ENCODE data around the gene PPP2R2B.

The PPP2R2B gene

GRCh38 chr5:146873186-146873917 lies 5.2 kb downstream of the PPP2R2B start:
- Mint-ChIP-seq H3K9me3 (no peaks in the 10 kb centered on the region), H3K27ac (no peak overlapping the region), H3K36me3 (ENCODE audit: low read depth) (no peaks in the 10 kb centered on the region), H3K27me3 (ENCODE audit: low read depth) (peaks cover 40% of the 10 kb centered on the region), H3K4me1 (ENCODE audit: low read depth) (peaks cover 9% of the 10 kb centered on the region), H3K4me3 (no peak overlapping the region)
- DNase-seq (ENCODE audit: low spot score) = no peak

- Mint-ChIP-seq H3K9me3 (no peaks in the 10 kb centered on the region), H3K27ac (no peak overlapping the region), H3K4me3 (no peak overlapping the region), H3K36me3 (ENCODE audit: low read depth) (no peaks in the 10 kb centered on the region), H3K4me1 (ENCODE audit: low read depth) (peaks cover 3% of the 10 kb centered on the region), H3K27me3 (ENCODE audit: low read depth) (peaks cover 33% of the 10 kb centered on the region)
- DNase-seq (ENCODE audit: low spot score) = no peak
These were observed 6.4 kb downstream of the PPP2R2B start for GRCh38 chr5:146872188-146872587.

- H3K4me3 Mint-ChIP-seq = no peak overlapping the region
- no peaks in the 10 kb centered on the region for H3K4me1 Mint-ChIP-seq (ENCODE audit: low read depth)
- peaks cover 9% of the 10 kb centered on the region for H3K27me3 Mint-ChIP-seq (ENCODE audit: low read depth)
- H3K36me3 Mint-ChIP-seq (ENCODE audit: low read depth) = no peaks in the 10 kb centered on the region
- H3K27ac Mint-ChIP-seq = no peak overlapping the region
- DNase-seq (ENCODE audit: low spot score) = no peak
- no peaks in the 10 kb centered on the region for H3K9me3 Mint-ChIP-seq
These were observed 10.4 kb downstream of the PPP2R2B start for GRCh38 chr5:146867996-146868708.

- DNase-seq (ENCODE audit: low spot score) = no peak
- H3K4me1 Mint-ChIP-seq (ENCODE audit: low read depth) = no peaks in the 10 kb centered on the region
- peaks cover 6% of the 10 kb centered on the region for H3K27me3 Mint-ChIP-seq (ENCODE audit: low read depth)
- no peak overlapping the region for H3K27ac Mint-ChIP-seq
- H3K9me3 Mint-ChIP-seq = no peaks in the 10 kb centered on the region
- H3K4me3 Mint-ChIP-seq = no peak overlapping the region
- no peaks in the 10 kb centered on the region for H3K36me3 Mint-ChIP-seq (ENCODE audit: low read depth)
These were observed 12.3 kb downstream of the PPP2R2B start for GRCh38 chr5:146866263-146866662.

- H3K27me3 Mint-ChIP-seq (ENCODE audit: low read depth) = peaks cover 6% of the 10 kb centered on the region
These were observed 15.9 kb downstream of the PPP2R2B start for GRCh38 chr5:146862641-146863040.

GRCh38 chr5:146860213-146860893 lies 18.2 kb downstream of the PPP2R2B start:
- peaks cover 4% of the 10 kb centered on the region for H3K27me3 Mint-ChIP-seq (ENCODE audit: low read depth)
- no peaks in the 10 kb centered on the region for H3K36me3 Mint-ChIP-seq (ENCODE audit: low read depth)
- H3K9me3 Mint-ChIP-seq = no peaks in the 10 kb centered on the region
- H3K4me1 Mint-ChIP-seq (ENCODE audit: low read depth) = no peaks in the 10 kb centered on the region
- no peak overlapping the region for H3K4me3 Mint-ChIP-seq
- H3K27ac Mint-ChIP-seq = no peak overlapping the region
- DNase-seq (ENCODE audit: low spot score) = no peak

More at GRCh38 chr5:146862641-146863040, 15.9 kb downstream of the PPP2R2B start:
- Mint-ChIP-seq H3K36me3 (ENCODE audit: low read depth) (no peaks in the 10 kb centered on the region), H3K4me3 (no peak overlapping the region), H3K4me1 (ENCODE audit: low read depth) (no peaks in the 10 kb centered on the region), H3K27ac (no peak overlapping the region), H3K9me3 (no peaks in the 10 kb centered on the region)
- no peak for DNase-seq (ENCODE audit: low spot score)

- Mint-ChIP-seq H3K4me1 (ENCODE audit: low read depth) (no peaks in the 10 kb centered on the region), H3K27me3 (ENCODE audit: low read depth) (no peaks in the 10 kb centered on the region), H3K27ac (no peak overlapping the region), H3K9me3 (no peaks in the 10 kb centered on the region), H3K36me3 (ENCODE audit: low read depth) (no peaks in the 10 kb centered on the region), H3K4me3 (no peak overlapping the region)
- DNase-seq (ENCODE audit: low spot score) = no peak
These were observed 26.5 kb downstream of the PPP2R2B start for GRCh38 chr5:146852089-146852488.

GRCh38 chr5:146851133-146851532 lies 27.4 kb downstream of the PPP2R2B start:
- Mint-ChIP-seq H3K27me3 (ENCODE audit: low read depth) (no peaks in the 10 kb centered on the region), H3K27ac (no peak overlapping the region), H3K36me3 (ENCODE audit: low read depth) (no peaks in the 10 kb centered on the region), H3K4me3 (no peak overlapping the region), H3K4me1 (ENCODE audit: low read depth) (no peaks in the 10 kb centered on the region), H3K9me3 (no peaks in the 10 kb centered on the region)
- no peak for DNase-seq (ENCODE audit: low spot score)

- Mint-ChIP-seq H3K27ac (no peak overlapping the region), H3K4me1 (ENCODE audit: low read depth) (no peaks in the 10 kb centered on the region), H3K27me3 (ENCODE audit: low read depth) (no peaks in the 10 kb centered on the region), H3K36me3 (ENCODE audit: low read depth) (no peaks in the 10 kb centered on the region), H3K9me3 (no peaks in the 10 kb centered on the region), H3K4me3 (no peak overlapping the region)
- no peak for DNase-seq (ENCODE audit: low spot score)
These were observed 28.8 kb downstream of the PPP2R2B start for GRCh38 chr5:146849694-146850303.

GRCh38 chr5:146848133-146848532 lies 30.4 kb downstream of the PPP2R2B start:
- no peaks in the 10 kb centered on the region for H3K36me3 Mint-ChIP-seq (ENCODE audit: low read depth)
- no peaks in the 10 kb centered on the region for H3K4me1 Mint-ChIP-seq (ENCODE audit: low read depth)
- H3K4me3 Mint-ChIP-seq = no peak overlapping the region
- no peak overlapping the region for H3K27ac Mint-ChIP-seq
- H3K9me3 Mint-ChIP-seq = no peaks in the 10 kb centered on the region
- DNase-seq (ENCODE audit: low spot score) = no peak
- H3K27me3 Mint-ChIP-seq (ENCODE audit: low read depth) = no peaks in the 10 kb centered on the region

- H3K9me3 Mint-ChIP-seq = no peaks in the 10 kb centered on the region
- H3K36me3 Mint-ChIP-seq (ENCODE audit: low read depth) = no peaks in the 10 kb centered on the region
- no peaks in the 10 kb centered on the region for H3K4me1 Mint-ChIP-seq (ENCODE audit: low read depth)
- H3K4me3 Mint-ChIP-seq = no peak overlapping the region
- H3K27me3 Mint-ChIP-seq (ENCODE audit: low read depth) = no peaks in the 10 kb centered on the region
- H3K27ac Mint-ChIP-seq = no peak overlapping the region
- no peak for DNase-seq (ENCODE audit: low spot score)
These were observed 38.5 kb downstream of the PPP2R2B start for GRCh38 chr5:146840016-146840415.

GRCh38 chr5:146836226-146836842 lies 42.2 kb downstream of the PPP2R2B start:
- H3K4me1 Mint-ChIP-seq (ENCODE audit: low read depth) = no peaks in the 10 kb centered on the region
- no peaks in the 10 kb centered on the region for H3K9me3 Mint-ChIP-seq
- no peaks in the 10 kb centered on the region for H3K36me3 Mint-ChIP-seq (ENCODE audit: low read depth)
- H3K27ac Mint-ChIP-seq = no peak overlapping the region
- no peak overlapping the region for H3K4me3 Mint-ChIP-seq
- no peak for DNase-seq (ENCODE audit: low spot score)
- H3K27me3 Mint-ChIP-seq (ENCODE audit: low read depth) = no peaks in the 10 kb centered on the region

- Mint-ChIP-seq H3K27me3 (ENCODE audit: low read depth) (no peaks in the 10 kb centered on the region), H3K36me3 (ENCODE audit: low read depth) (no peaks in the 10 kb centered on the region), H3K4me1 (ENCODE audit: low read depth) (no peaks in the 10 kb centered on the region), H3K27ac (no peak overlapping the region), H3K9me3 (no peaks in the 10 kb centered on the region), H3K4me3 (no peak overlapping the region)
- no peak for DNase-seq (ENCODE audit: low spot score)
These were observed 45.4 kb downstream of the PPP2R2B start for GRCh38 chr5:146832985-146833732.

All from T-helper 2 cell treated with Interferon-gamma antibody and Interleukin-4, amounts not matched to agents 5 μg/mL and 100 μg/mL, for 36 hours (primary cell).